NCI-H526 (cell line): ENCODE results near the gene ENTPD1.
"Not testable (repeated sequence)": the region's sequence is repeated elsewhere in the genome, so short reads cannot be mapped to it uniquely, and the experiment has no call there.

ENCODE experiments used
- DNase-seq, 2 experiments: peaks; one replicate each; lab custom pipeline; 2025; lab: John Stamatoyannopoulos, UW

ENTPD1 gene

GRCh38 chr10:95756041-95756761, at the start of gene ENTPD1:
Gene ENTPD1, plus strand, starts transcription at chr10:95756163. Its CDS starts 77 bp downstream, at chr10:95756240.
- DNase-seq, result no peak

GRCh38 chr10:95706573-95706972, 49.4 kb upstream of the ENTPD1 start:
- DNase-seq, result no peak

- no peak for DNase-seq
Measured at GRCh38 chr10:95706990-95707389, 49.0 kb upstream of the ENTPD1 start.

- no peak for DNase-seq
Measured at GRCh38 chr10:95711492-95711891, 44.5 kb upstream of the ENTPD1 start.

- no peak for DNase-seq
Measured at GRCh38 chr10:95716466-95716865, 39.5 kb upstream of the ENTPD1 start.

- DNase-seq, result no peak
Measured at GRCh38 chr10:95716866-95717265, 39.1 kb upstream of the ENTPD1 start.

GRCh38 chr10:95720745-95721144, 35.2 kb upstream of the ENTPD1 start:
- DNase-seq, result not testable (repeated sequence)

GRCh38 chr10:95722496-95722895, 33.5 kb upstream of the ENTPD1 start:
- not testable (repeated sequence) for DNase-seq

- no peak for DNase-seq
Measured at GRCh38 chr10:95728526-95728925, 27.4 kb upstream of the ENTPD1 start.

GRCh38 chr10:95729323-95730055, 26.5 kb upstream of the ENTPD1 start:
- no peak for DNase-seq

- no peak for DNase-seq
Measured at GRCh38 chr10:95730233-95730632, 25.7 kb upstream of the ENTPD1 start.

GRCh38 chr10:95732907-95733306, 23.1 kb upstream of the ENTPD1 start:
- DNase-seq, result not testable (repeated sequence)

GRCh38 chr10:95739056-95739455, 16.9 kb upstream of the ENTPD1 start:
- DNase-seq, result no peak

GRCh38 chr10:95741807-95742467, 14.0 kb upstream of the ENTPD1 start:
- DNase-seq, result no peak

- DNase-seq, result no peak
Measured at GRCh38 chr10:95742485-95742884, 13.5 kb upstream of the ENTPD1 start.

GRCh38 chr10:95742962-95743535, 12.9 kb upstream of the ENTPD1 start:
- no peak for DNase-seq

GRCh38 chr10:95745501-95745900, 10.5 kb upstream of the ENTPD1 start:
- no peak for DNase-seq

GRCh38 chr10:95748349-95748748, 7.6 kb upstream of the ENTPD1 start:
- DNase-seq, result no peak

GRCh38 chr10:95755511-95756004, 405 bp upstream of the ENTPD1 start:
- no peak for DNase-seq

- DNase-seq, result no peak
Measured at GRCh38 chr10:95756809-95757684, 1.1 kb downstream of the ENTPD1 start.

GRCh38 chr10:95758351-95759025, 2.5 kb downstream of the ENTPD1 start:
- DNase-seq, result no peak
